ENCODE data around the gene LMAN2.
"Not testable (repeated sequence)": the region's sequence is repeated elsewhere in the genome, so short reads cannot be mapped to it uniquely, and the experiment has no call there.

Gene LMAN2

DNA sequence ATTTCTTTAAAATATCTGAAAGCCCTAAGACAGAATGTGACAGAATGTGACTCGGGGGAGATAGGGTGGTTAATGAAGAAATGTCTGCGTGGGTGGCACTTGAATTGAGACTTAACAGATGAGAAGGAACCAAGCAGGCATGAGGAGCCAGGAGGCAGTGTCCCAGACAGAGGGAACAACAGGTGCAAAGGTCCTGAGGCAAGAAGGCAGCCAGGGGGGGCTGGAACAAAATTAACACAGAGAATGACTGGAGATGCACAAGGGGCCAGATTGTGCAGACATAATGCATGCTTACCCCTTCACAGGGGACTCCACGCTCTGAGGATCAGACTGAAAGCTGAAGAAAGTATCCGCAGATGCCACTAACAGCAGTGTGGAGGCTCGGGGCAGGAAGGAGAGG lies 1.7 kb downstream of the LMAN2 start:
- in situ Hi-C loops (cut with HindIII; ENCODE audit: low sequenced_read_pairs) = no loop called here

DNA sequence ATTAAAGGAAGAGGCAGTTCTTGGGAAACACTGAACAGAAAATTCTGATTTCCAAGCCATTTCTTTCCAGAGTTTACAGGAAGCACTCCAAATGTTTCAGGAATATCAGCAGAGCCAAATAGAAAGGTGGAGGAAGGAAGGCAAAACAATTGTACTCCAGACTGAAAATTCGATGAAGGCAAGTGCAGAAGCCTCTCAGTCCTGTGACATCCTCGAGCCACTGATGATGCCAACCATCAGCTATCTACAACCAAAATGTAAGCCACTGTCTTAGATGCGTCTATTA lies 2.2 kb downstream of the LMAN2 start:
- in situ Hi-C loops (cut with HindIII; ENCODE audit: low sequenced_read_pairs) = no loop called here

DNA sequence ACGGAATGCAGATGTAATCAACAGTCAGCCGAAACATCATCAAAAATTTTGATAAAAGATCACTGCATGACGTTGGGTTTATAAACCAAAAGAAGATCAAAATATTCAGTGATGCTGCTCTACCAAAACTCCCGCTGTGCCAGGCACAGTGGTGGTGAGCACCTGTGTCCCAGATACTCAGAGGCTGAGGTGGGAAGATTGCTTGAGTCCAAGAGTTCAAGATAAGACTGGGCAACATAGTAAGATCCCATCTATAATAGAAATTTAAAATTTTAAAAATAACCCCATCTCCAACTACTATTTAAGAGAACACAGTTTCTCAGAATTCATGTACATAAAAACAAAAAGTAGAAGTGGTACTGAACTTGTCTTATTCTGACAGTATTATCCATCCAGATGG lies 3.8 kb downstream of the LMAN2 start:
- in situ Hi-C loops (cut with HindIII; ENCODE audit: low sequenced_read_pairs) = no loop called here

DNA sequence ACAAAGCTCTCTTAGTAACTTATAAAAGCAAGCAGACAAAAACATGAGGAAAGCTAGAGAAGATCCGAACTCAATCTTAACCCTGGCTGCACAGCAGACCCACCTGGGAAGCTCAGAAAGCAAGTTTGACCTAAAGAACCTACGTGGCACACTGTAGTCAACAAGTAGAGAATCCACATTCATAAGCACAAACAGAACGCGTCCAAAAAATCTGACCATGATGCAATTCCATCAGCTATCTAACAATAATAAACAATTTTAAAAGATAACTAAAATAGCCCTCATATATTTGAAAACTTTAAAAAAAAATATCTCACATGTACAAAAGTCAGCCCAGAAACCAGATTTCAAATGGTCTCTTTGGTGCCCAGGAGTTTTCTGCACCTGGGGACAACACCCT lies 4.6 kb downstream of the LMAN2 start:
- in situ Hi-C loops (cut with HindIII; ENCODE audit: low sequenced_read_pairs) = no loop called here

DNA sequence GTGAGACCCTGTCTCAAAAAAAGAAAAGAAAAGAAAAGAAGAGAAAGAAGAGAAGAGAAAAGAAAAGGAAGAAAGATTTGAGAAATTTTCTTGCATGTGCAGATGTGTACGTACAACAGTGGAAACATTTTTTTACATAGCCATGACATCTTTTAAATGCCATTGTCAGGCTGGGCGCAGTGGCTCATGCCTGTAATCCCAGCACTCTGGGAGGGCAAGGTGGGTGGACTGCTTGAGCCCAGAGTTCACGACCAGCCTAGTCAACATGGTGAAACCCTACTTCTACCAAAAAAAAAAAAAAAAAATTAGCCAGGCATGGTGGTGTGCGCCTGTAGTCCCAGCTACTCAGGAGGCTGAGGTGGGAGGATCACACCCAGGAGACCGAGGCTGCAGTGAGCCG lies 6.6 kb downstream of the LMAN2 start:
- in situ Hi-C loops (cut with HindIII; ENCODE audit: low sequenced_read_pairs) = no loop called here

DNA sequence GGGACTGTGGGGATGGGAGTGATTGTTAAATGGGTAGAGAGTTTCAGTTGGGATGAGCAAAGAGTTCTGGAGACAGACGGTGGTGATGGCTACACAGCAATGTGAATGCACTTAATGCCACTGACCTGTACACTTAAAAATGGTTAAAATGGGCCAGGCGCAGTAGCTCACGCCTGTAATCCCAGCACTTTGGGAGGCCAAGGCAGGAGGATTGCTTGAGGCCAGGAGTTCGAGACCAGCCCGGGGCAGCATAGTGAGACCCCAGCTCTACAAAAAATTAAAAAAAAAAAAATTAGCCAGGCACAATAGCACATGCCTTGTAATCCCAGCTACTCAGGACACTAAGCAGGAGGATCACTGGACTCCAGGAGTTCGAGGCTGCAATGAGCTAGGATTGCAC lies 7.7 kb downstream of the LMAN2 start:
- in situ Hi-C loops (cut with HindIII; ENCODE audit: low sequenced_read_pairs) = no loop called here

DNA sequence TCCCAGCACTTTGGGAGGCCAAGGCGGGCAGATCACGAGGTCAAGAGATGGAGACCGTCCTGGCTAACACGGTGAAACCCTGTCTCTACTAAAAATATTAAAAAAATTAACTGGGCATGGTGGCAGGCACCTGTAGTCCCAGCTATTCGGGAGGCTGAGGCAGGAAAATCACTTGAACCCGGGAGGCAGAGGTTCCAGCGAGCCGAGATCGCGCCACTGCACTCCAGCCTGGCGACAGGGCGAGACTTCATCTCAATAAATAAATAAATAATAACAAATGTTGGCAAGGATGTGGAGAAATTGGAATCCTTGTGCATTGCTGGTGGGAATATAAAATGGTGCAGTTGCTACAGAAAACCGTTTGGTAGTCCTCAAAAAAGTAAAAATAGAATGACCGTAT lies 8.5 kb downstream of the LMAN2 start:
- in situ Hi-C loops (cut with HindIII; ENCODE audit: low sequenced_read_pairs) = not testable (repeated sequence)

DNA sequence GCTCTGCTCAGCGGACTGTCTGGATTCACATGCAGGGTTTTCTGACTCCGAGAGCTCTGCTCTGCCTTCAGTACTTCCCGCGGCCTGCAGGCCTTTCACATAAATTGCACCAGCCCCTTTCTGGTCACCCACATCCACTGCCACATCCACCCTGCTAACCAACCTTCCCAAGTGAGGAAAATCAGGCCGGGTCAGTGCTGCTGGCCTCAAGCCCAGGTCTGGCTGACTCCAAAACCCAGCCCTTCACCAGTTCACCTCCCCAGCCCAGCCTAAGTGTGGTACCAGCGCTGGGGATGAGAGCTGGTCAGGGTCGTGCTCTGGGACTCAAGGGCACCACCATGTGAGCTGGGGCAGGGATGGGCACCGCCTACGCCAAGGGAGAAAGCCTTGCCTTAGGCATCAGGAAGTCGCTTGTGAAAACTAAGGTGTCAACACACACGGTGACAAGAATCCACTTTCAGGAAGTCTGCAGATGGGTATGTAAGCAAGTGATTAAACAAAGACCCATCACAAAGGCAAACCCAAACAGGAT lies 12.3 kb downstream of the LMAN2 start:
- in situ Hi-C loops (cut with HindIII; ENCODE audit: low sequenced_read_pairs) = no loop called here

DNA sequence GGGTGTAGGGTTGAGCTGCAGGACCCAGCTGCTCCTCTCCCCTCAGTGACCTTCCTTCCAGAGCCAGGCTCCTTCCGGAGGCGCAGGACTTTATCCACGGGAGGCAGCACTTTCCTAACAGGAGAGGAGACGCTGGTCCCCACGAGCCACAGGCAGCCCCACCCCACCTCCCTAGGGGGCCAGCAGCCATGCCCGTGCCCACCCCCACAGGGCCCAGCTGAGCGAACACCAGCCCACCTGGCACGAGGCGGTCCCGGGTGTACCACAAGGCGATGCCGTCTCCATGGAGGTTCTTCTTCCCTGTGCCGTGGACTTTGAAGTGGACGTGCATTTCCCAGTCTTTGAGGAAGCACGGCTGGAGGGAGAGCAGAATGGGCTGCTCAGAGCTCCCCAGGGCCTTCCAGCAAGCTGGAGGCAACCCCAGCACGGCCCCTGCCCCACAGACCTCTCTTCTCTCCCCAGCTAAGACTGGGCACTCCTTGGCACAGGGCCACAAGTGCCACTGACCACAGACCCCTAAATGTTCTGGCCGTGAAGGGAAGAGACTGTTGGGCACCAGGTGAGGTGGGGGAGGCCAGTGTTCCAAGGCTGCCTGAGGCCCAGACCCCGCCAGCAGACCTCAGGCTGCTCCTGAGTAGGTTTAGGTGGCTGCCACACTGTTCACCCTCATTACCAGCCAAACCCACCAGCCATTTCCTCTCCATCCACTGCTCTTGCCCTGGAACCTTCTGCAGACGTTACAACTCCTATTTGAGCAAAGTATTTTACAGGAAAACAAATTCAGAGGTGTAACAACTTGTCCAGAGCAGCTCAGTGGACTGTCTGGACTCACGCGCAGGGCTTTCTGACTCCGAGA lies 13.0 kb downstream of the LMAN2 start:
- in situ Hi-C loops (cut with HindIII; ENCODE audit: low sequenced_read_pairs) = no loop called here

DNA sequence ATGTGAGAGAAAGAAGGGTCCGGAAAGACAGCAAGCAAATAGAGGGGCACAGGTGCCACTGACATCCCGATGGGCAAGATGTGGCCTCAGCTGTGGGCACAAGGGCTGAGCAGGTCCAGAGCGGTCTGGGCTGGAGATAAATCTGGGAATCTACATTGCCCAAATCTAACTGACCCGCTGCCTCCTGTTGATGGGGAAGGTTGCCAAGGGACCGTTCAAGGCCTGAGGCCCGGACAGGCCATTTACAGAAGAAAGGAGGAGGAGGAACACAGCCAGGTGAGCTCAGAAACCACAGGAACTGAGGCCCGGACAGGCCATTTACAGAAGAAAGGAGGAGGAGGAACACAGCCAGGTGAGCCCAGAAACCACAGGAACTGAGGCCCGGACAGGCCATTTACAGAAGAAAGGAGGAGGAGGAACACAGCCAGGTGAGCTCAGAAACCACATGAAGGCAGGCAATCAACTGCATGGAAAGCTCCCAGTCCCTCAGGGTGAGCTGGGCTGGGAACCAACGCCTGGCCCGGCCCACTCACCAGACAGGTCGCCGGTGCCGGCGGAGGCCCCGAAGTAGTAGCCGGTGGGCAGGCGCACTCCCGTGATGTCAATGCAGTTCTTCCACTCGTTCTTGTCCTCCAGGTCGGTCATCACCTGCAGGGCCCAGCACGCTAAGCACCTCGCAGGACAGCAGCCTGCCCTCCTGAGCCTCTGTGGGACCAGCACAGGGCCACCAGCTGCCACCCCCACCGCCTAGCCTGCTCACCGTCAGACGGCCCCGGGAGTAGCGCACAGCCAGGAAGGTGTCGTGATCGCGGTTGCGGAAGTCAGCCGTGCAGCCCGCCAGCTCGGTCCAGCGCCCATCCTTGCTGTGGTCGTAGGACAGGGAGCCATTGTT lies 14.6 kb downstream of the LMAN2 start:
- in situ Hi-C loops (cut with HindIII; ENCODE audit: low sequenced_read_pairs) = no loop called here

DNA sequence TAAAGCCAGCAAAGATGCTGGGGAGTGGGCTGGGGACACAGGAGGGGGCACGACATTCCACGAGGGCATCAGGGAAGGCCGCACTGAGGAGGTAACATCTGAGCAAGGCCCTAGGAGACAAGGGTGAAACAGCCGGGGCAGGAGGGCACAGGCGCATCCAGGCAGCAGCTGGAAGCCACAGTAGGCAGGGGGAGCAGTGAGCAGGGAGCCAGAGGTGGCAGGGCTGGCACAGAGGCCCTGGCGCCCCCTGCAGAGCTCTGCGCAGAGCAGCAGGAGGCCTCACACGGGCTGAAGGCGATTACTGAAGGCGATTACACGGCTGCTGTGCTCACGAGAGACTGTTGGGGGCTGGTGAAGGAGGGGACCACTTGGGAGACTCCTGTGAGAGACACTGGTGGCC lies 15.4 kb downstream of the LMAN2 start:
- in situ Hi-C loops (cut with HindIII; ENCODE audit: low sequenced_read_pairs) = no loop called here

DNA sequence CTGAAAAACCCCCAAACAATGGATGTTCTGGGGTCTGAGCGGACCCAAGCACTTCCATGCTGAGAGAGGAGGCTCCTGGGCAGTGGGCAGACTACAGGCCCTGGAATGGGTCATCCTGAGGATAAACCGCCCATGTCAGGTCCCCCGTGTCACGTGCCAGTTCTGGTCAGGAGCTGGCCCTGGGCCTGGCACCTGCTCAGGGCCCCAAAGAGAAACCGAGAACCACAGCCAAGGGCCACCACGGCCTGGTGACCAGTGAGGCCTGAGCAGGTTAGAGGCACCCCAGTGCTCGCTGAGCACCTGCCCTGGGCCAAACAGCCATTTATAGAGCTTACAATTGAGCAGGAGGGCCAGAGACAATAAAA lies 15.8 kb downstream of the LMAN2 start:
- in situ Hi-C loops (cut with HindIII; ENCODE audit: low sequenced_read_pairs) = no loop called here

DNA sequence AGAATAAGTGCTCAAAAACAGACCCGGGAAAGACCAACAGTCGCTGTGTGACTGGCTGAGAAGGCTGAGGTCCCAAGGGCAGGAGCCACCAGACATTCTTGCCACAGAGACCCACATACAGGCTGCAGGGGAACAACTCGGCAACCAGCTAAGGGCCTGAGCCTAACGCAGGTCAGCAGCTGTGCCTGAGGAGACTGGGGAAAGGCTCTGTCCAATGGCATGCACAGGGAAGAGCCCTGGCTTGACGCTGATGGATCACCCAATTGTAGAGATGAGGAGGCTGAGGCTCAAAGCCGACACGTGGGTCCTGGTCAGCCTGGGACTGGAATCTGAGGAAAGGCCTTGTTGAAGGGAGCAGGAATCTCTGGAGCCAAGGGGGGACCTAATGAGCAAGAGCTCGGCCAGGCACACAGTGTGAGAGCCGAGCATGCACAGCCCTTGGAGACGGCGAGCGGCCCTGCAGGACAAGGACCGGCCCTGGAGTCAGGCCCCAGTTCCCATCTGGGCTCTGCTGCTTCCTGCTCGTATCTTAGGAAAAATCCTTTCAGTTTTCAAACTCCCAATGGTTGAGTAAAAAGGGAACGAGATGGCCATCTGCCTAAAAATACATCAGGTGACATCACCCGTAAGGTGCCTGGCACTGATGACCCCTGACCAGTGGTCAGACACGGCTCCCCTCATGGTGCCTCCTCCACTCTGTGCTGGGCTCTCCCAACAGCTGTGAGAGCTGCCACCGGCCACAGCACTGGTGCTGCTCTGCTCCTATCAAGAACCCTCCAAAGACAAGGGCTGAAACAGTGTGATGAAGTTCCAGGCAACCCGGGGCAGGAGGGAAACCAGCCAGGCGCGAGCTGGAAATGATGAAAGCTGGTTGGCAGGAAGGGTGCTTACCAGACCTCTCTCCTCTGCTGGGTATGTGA lies 16.4 kb downstream of the LMAN2 start:
- in situ Hi-C loops (cut with HindIII; ENCODE audit: low sequenced_read_pairs) = no loop called here

DNA sequence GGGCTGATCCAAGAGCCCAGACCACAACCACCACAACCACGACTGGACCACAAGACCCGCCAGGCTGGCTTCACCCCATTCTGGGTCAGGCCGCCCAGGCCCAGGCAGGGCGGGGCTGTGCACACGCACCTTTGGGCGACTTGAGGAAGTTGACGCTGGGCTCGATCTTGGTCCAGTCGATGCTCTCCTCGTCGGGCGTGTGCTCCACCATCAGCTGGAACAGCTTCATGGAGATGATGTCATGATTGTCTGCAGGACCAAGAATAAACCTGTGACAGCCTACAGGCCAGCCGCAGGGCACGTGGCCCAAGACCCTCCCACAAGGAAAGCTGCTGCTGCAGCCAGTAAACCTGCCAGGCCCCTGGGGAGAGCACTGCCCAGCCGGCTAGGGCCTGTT lies 17.3 kb downstream of the LMAN2 start:
- in situ Hi-C loops (cut with HindIII; ENCODE audit: low sequenced_read_pairs) = no loop called here

DNA sequence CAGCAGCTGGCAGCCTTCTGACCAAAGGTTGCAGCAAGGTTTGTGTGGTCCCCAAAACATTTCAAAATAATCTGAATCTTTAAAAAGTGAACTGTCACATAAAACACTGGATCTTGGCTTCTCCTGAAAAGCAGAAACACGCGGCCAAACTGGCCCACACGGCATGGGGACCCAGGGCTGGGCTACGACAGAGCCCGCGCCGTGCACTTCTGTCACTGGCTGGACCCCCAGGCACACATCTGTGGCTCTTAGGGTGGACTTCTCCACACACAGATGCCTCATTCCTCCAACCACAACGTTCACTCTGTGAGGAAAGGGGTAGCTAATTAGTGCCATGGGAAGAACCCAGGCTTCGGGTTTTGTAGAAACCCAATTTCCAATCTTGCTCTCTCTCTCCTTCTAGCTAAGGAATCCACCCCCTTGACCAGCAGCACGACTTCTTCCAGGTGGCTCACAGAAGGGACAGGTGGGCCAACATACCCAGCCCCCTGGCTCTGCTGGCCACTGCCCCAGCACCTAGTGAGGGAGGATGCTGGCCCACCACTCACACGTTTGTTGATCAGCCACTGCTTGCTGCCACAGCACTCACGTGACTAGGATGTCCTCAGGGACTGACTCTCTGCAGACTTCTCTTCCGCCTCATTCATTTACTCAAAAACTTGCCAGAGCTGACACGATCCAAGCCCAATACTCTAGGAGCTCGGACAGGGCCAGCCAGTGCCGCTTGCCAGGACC lies 17.9 kb downstream of the LMAN2 start:
- in situ Hi-C loops (cut with HindIII; ENCODE audit: low sequenced_read_pairs) = no loop called here

DNA sequence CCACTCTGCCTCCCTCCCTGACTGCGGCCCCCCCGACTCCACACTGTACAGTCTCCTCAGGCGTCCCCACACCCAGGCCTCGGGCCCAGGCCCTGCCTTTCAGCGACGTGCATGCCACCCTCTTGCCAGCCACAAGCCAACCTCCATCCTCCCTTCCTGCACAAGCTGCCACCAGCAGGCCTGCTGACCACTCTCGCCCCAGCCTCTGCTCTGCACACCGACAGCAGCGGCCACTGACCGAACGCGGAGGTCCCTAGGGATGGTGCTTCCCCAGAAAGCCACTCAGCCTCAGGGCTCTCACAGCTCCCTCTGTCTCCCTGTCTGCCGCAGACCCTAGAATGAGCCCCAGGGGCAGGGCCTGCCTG lies 18.6 kb downstream of the LMAN2 start:
- in situ Hi-C loops (cut with HindIII; ENCODE audit: low sequenced_read_pairs) = no loop called here

DNA sequence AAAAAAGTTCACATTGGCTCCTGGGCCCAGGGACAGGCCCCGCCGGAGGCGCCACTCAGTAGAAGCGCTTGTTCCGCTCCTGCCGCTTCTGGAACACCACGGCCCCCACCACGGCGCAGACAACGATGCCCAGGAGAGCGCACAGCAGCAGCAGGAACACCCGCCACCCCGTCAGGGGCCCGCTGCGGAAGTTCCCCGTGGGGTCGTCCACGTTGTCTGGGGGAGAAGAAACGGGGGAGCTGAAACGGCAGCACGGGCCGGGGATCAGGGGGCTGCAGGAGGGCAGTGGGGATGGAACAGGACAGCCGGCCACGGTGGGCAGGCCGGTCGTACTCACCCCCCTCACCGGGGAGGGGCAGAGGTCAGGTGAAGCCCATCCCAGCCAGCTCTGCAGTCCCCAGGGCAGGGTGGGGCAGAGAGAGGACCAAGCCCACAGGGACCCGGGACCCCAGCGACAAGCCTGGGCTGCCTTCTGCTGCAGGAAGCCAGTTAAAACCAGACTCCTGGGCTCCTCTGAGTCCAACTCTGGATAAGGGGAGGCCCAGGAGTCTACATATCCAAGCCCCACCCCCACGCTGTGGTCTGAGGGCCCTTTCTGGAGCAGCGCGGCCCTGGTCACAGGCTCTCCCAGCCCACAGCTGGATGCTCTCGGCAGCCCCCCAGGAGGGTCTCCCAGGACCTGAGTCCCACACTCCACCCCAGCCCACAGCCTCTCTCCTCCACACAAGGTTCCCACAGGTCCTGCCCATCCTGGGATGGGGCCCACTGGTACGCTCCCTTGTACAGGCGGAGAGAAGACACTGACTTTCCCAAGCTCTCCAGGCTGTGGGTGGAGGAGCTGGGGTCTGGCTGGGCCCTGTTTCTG lies 19.2 kb downstream of the LMAN2 start:
- in situ Hi-C loops (cut with HindIII; ENCODE audit: low sequenced_read_pairs) = no loop called here

DNA sequence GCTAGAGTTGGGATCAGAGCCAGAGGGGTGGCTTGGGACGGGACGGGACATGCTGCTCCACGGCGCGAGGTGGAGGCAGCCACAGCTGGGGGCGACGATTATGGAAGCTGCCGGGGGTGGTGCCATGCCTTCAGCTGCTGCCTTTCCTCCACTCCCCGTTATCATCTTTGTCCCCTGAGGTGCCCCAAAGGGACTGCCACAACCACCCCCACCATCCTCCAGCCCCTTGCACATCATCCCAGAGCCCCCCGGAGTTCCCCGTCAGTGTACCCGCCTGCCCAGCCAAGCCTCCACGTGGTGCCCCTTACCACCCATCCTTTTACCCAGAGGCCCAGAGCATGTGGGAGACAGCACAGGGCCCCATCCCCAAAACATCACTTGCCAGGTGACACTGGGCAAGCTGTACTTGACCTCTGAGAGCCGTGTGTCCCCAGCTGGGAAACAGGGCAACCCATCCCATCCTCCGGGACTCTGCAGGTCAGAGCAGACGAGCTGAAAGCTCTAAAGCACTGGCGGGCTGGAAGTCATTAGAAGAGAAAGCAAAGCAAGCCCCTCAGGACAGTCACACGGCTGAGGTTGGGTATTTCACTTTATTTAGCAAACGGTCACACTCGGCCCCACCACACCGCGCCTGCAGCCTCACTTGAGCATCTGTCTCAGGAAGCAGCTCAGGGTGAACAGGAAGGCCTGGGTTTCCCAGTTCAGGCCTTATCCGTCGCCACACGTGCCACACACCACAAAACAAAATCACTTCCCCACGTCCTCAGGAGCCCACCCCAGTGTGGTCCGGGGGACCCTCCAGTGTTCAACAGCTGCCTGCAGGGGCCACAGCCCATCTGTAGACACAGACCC lies 20.3 kb downstream of the LMAN2 start:
- in situ Hi-C loops (cut with HindIII; ENCODE audit: low sequenced_read_pairs) = no loop called here

DNA sequence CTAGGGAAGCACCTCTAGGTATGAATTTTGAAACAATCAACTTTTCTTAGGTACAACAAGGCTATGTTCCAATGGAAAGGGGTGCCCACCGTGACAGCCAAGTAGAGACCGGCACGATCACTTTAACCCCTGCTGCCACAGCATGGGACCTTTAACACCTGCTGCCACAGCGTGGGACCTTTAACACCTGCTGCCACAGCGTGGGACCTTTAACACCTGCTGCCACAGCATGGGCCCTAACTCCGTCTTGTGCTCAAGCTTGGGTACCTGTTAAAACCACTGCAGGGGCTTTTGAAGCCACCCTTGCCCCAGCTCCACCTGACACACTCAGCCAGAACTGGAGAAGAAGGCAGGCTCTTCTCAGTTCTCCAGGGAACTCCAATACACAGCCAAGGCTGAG lies 21.6 kb downstream of the LMAN2 start:
- in situ Hi-C loops (cut with HindIII; ENCODE audit: low sequenced_read_pairs) = no loop called here

All from DLD1 (cell line).